GM18868 (cell line): ENCODE measurements around the gene LAMA2.
A peak's percentile ranks its signal among the peaks of the same experiment; 100 is the strongest.

Source experiments
- ATAC-seq: cut with Tn5 transposase; IDR thresholded peaks from one replicate; pipeline ENCODE4 v1.9.1; 2021; ENCODE audit warnings: mild to moderate bottlenecking, moderate library complexity; ENCODE audit not compliant: unreplicated experiment

LAMA2 gene

DNA sequence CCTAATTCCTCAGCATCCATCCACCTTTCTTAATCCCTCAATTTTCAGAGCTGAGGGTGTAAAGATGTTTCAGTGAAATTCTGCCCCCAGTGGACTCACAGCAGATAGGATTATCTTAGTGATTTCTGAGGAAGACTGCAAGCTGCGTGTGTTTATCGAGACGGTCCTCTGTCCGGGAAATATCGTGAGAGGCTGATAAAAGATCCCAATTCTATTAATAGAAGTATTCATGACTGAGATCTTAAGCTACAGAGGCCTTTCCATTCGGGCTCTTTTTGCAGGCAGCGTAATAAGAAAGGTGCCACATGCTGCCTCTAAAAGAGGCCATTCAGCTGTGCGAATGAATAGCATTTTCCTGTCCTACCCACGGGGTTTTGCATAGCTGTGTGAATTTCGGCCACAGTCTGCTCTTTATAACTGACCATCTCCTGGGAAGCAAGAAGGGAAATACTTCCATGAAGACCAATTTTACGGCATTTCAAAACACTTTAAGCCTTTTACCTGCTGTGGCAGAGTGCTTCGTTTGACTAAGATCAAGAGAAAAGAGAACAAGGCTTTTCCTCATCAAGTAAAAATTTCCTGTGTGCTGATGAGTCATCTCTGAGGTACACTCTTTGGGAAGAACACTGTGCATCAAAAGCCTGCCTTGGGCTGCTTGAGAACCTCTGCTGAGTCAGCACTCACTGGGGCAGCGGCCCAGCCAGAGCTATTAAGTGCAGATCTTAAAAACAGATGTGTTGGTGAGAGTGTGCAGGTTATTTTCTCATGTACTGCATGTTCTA lies 618.2 kb downstream of the LAMA2 start:
- peak; percentile 40 for ATAC-seq

- no peak for ATAC-seq
These were observed 619.1 kb downstream of the LAMA2 start for GRCh38 chr6:129501740-129502660.

DNA sequence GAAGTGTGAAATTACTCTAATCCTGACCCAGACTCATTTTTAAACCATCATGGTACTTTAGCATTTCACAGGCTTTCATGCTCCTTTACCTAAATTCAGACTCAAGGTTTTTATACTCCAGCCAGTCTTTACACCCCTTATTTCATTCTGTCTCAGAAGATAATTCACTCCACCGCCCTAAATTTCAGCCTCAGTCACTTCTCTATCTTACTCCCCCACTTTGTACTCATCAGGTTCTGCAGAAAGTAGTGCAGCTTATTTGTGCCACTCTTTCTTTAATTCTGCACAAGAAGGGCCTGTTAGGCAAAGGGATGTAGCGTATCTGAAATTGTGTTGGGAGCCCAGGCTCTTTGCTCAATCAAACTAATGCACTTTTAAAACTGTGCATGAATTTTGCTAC lies 621.5 kb downstream of the LAMA2 start:
- ATAC-seq = no peak

- ATAC-seq = no peak
These were observed 624.3 kb downstream of the LAMA2 start for GRCh38 chr6:129507059-129507807.

DNA sequence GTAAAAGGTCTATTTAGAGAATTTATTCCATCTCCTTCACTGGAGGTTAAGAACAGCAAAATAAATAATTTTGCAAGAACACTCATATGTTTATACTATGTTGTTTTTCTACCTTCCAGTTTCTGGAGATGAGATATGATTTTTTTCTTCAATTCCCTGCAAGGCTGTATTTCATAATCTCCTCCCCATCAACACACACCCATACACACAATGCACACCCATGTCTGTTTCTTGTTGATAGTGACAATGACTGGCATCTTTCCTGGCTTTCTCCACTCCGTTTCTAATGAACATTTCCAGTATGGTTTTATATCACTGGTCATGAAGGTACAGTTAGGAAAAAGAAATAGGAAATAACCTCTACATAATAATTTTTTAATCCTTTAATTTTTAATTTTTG lies 624.9 kb downstream of the LAMA2 start:
- ATAC-seq = no peak

DNA sequence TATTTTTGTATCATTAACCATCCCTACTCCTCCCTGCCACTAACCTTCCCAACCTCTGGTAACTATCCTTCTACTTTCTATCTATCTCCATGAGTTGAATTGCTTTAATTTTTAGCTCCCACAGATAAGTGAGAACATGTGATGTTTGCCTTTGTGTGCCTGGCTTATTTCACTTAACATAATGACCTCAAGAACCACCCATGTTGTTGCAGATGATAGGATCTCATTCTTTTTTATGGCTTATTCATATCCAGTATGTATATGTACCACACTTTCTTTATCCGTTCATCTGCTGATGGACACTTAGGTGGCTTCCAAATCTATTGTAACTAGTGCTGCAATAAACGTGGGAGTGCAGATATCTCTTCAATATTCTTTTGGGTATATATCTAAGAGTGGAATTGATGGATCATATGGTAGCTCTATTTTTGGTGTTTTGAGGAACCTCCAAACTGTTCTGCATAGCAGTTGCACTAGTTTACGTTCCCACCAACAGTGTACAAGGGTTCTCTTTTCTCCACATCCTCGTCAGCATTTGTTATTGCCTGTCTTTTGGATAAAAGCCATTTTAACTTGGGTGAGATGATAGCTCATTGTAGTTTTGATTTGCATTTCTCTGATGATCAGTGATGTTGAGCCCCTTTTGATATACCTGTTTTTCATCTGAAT lies 625.7 kb downstream of the LAMA2 start:
- no peak for ATAC-seq

DNA sequence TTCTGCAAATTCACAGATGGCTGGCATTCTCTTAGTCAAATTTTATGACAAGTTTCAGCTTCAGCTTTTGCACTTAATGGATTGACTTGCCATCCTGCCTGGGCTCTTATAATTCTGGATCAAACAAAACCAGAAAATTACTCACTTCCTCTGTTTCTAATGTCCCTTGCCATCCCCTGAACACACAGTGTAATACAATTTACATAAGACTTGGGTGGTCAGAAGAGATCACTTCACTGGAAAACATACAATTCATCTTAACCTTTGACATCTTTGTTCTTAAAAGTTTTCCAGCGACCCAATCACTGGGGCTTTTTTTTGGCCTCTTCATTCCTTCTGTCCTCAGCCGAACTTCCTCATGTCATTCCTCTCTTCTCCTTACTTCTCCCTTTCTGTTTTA lies 628.0 kb downstream of the LAMA2 start:
- ATAC-seq = no peak

- ATAC-seq = no peak
These were observed 630.5 kb downstream of the LAMA2 start for GRCh38 chr6:129513471-129513870.

DNA sequence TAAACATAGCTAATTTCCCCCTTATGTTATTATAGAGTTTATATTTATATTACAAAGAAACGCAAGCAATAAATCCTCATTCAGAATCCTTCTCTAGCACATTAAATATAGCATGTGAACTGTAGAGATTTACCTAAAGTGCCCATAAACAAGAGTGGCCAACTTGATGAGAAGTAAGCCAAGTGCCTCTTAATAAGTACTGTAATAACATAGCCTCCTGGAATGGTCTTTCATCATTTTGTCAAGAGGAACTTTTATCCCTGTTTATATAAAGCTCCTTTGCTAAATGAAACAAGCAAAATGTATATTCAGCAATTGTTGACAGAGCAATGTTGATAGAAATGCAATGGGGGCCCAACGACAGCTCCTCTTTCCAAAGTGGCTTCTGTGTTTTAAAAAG lies 632.1 kb downstream of the LAMA2 start:
- no peak for ATAC-seq

DNA sequence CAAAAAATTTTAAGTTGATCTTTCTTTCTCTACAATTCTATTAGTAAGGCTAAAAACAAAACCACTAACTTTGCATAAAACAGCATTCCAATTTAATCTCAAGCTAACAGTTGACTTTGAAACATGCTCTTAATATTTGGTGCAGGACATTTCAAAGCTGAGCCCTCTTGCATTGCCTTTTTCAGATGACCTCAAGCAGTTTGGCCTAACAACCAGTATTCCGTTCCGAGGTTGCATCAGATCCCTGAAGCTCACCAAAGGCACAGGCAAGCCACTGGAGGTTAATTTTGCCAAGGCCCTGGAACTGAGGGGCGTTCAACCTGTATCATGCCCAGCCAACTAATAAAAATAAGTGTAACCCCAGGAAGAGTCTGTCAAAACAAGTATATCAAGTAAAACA lies 633.1 kb downstream of the LAMA2 start:
- ATAC-seq = no peak

- no peak for ATAC-seq
These were observed 633.8 kb downstream of the LAMA2 start for GRCh38 chr6:129516787-129517186.

GRCh38 chr6:129517288-129517687 lies 634.4 kb downstream of the LAMA2 start:
- ATAC-seq = no peak

GRCh38 chr6:129519750-129520149 lies 636.8 kb downstream of the LAMA2 start:
- no peak for ATAC-seq

DNA sequence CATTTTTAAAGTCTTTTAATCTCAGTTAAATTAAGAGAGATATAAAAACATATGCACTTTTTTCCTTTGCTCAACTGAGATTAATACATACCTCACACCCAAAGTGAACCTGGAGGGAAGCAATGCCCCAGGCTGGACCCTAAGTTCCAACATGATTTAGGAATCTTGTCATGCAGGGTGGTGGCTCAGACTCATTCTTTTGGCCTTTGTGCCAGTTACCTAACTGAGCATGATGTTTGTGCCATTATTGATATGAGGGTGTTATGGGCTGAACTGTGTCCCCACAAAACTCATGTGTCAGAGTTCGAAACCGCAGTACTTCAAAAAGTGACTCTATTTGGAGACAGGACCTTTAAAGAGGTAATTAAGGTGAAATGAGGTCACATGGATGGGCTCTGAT lies 639.0 kb downstream of the LAMA2 start:
- ATAC-seq = no peak

DNA sequence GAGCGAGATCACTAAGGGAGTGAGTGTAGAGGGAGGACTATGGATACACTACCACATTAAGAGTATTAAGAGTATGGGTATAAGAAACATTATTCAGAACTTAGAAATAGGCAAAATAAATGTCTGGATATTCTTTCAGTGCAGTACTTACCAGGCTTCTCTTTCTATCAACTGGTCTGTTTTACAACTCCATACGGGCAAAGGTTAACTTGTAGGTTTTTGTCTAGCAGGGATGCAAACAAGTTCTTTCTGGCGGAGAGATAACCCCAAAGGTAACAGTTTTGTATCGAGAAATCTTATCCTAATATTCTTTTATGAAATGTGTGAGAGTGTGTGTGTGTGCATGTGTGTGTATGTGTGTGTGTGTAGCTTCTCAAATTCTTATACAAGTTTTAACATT lies 640.9 kb downstream of the LAMA2 start:
- no peak for ATAC-seq

- ATAC-seq = no peak
These were observed 642.1 kb downstream of the LAMA2 start for GRCh38 chr6:129525055-129525454.

GRCh38 chr6:129534926-129535325 lies 652.0 kb downstream of the LAMA2 start:
- no peak for ATAC-seq

GRCh38 chr6:129536271-129536670 lies 653.3 kb downstream of the LAMA2 start:
- ATAC-seq = no peak

DNA sequence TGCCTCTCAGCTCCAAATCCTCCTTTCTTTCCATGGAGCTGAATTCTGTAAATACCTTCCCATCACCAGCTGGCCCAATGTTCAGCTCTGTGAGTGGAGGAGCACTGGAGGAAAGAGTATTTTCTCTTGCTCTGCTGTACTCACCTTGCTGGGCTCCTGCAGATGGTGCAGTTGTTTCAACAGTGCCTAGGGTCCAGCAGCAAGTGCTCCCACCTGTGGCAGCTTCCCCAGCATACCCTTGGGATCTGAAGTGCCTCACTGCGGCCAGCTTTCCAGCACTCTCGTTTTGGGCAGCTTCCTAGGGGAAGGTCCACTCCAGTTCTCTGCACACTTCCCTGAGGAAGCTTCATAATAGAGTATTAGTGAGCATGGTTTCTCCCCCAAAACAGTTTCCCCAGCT lies 656.1 kb downstream of the LAMA2 start:
- ATAC-seq = no peak

- ATAC-seq = no peak
These were observed 659.8 kb downstream of the LAMA2 start for GRCh38 chr6:129542705-129543104.

- no peak for ATAC-seq
These were observed 661.0 kb downstream of the LAMA2 start for GRCh38 chr6:129543981-129544380.
